HepG2 (cell line): Measurements from ENCODE around the gene TTLL7. TPM values are rescaled to one million over a fixed set of nuclear protein-coding genes. Genes with fewer than 3 reads are reported as not detected.

Experiments used
- ATAC-seq: fragments of 200-7000 bp; cut with Tn5 transposase; 3 replicates; pipeline ENCODE4 v1.9.1; 2020; ENCODE audit warnings: mild to moderate bottlenecking, moderate library complexity
- BruUV-seq: library from RNA; stranded (reverse); fragments of 400-500 nt; replicated peaks from 2 replicates; lab custom pipeline; 2021; lab: Mats Ljungman, UMichigan
- CTCF ChIA-PET: fragments of 300-600 bp; formaldehyde crosslinking; extraction: SDS; loops from one replicate; lab custom pipeline; 2021; ENCODE audit warnings: low total read pairs, inconsistent platforms, low intra/inter-chr PET ratio; lab: Yijun Ruan, JAX
- POLR2A ChIA-PET: fragments of 350-600 bp; sonication (Branson Sonifier 250); formaldehyde crosslinking; loops from one replicate; lab custom pipeline; 2020; ENCODE audit warnings: antibody characterized with exemption, inconsistent platforms; lab: Yijun Ruan, JAX
- DNase-seq: peaks from one replicate; pipeline ENCODE4 v3.0.0-alpha.2; 2015; ENCODE audit warnings: low spot score
- FAIRE-seq: peaks from 3 replicates; lab custom pipeline; 2011; peaks lifted over from hg19 to GRCh38; lab: Jason Lieb, UNC
- H2AFZ ChIP-seq: one replicate; pipeline ENCODE4 v1.6.1; 2011; ENCODE audit warnings: low read length, inconsistent platforms
- H3K27ac ChIP-seq: fragments of 300-600 bp; 3 replicates; pipeline ENCODE4 v1.8.0; 2011; ENCODE audit warnings: mixed run types, mild to moderate bottlenecking, mixed read lengths, low read length, inconsistent platforms; ENCODE audit not compliant: insufficient read depth; ENCODE audit errors: extremely low read length
- H3K27me3 ChIP-seq, 2 experiments: fragments of 200-600 bp in 1 of 2; 2 replicates in 1 of 2; 3 replicates in 1 of 2; pipeline versions ENCODE4 v1.6.0 to v1.8.0; 2011; ENCODE audit warnings: low read length in 2 of 2, mild to moderate bottlenecking in 2 of 2, moderate library complexity in 2 of 2, inconsistent platforms in 1 of 2; ENCODE audit not compliant: insufficient read depth in 2 of 2, control insufficient read depth in 1 of 2
- H3K36me3 ChIP-seq, 2 experiments: fragments of 200-600 bp in 1 of 2; replicated peaks in 1 of 2; 2 replicates in 1 of 2; 3 replicates in 1 of 2; pipeline versions ENCODE4 v1.5.1 to v1.8.0; 2011; ENCODE audit warnings: low read length in 2 of 2, inconsistent platforms in 1 of 2; ENCODE audit not compliant: insufficient read depth in 2 of 2, control insufficient read depth in 1 of 2
- H3K4me1 ChIP-seq: 2 replicates; pipeline ENCODE4 v1.5.1; 2012; ENCODE audit warnings: low read length, inconsistent platforms; ENCODE audit not compliant: insufficient read depth
- H3K4me2 ChIP-seq: 2 replicates; pipeline ENCODE4 v1.6.0; 2011; ENCODE audit warnings: low read depth, low read length, inconsistent platforms
- H3K4me3 ChIP-seq, 3 experiments: fragments of 200-600 bp in 1 of 3; sonication (generic), shearing (Covaris generic) in 1 of 3; replicated peaks in 1 of 3; 2 replicates each; pipeline ENCODE4 v1.5.1; 2011 to 2016; ENCODE audit warnings: low read length in 3 of 3, inconsistent platforms in 2 of 3, low read depth in 2 of 3, mild to moderate bottlenecking in 2 of 3, control low read depth in 1 of 3, mixed read lengths in 1 of 3; ENCODE audit not compliant: insufficient read depth in 1 of 3
- H3K79me2 ChIP-seq: one replicate; pipeline ENCODE4 v1.6.1; 2011; ENCODE audit warnings: low read length, inconsistent platforms; ENCODE audit not compliant: insufficient read depth
- H3K9ac ChIP-seq: 2 replicates; pipeline ENCODE4 v1.6.0; 2011; ENCODE audit warnings: mild to moderate bottlenecking, low read depth, low read length, inconsistent platforms; ENCODE audit not compliant: insufficient read depth
- H3K9me3 ChIP-seq: 2 replicates; pipeline ENCODE4 v1.5.1; 2012; ENCODE audit warnings: mild to moderate bottlenecking, low read length
- H4K20me1 ChIP-seq: 2 replicates; pipeline ENCODE4 v1.6.0; 2011; ENCODE audit warnings: inconsistent platforms, mild to moderate bottlenecking, low read length, moderate library complexity; ENCODE audit not compliant: insufficient read depth
- BRD4 ChIP-seq: sonication (generic); formaldehyde crosslinking; IDR thresholded peaks from 2 replicates; pipeline ENCODE4 v1.4.0; 2020; ENCODE audit warnings: missing genetic modification reagents
- GABPB1 ChIP-seq: IDR thresholded peaks from 2 replicates; pipeline ENCODE4 v1.6.1; 2016; ENCODE audit warnings: mild to moderate bottlenecking, missing genetic modification reagents, moderate library complexity, missing compliant biosample characterization
- GPBP1L1 ChIP-seq: sonication (generic); formaldehyde crosslinking; IDR thresholded peaks from 2 replicates; pipeline ENCODE4 v1.5.0; 2020; ENCODE audit warnings: mild to moderate bottlenecking, missing genetic modification reagents
- HIVEP1 ChIP-seq: sonication (generic); formaldehyde crosslinking; IDR thresholded peaks from 2 replicates; pipeline ENCODE4 v1.4.0; 2020; ENCODE audit warnings: mild to moderate bottlenecking, missing genetic modification reagents
- JUN ChIP-seq: sonication (generic); formaldehyde crosslinking; IDR thresholded peaks from 2 replicates; pipeline ENCODE4 v1.4.0; 2020; ENCODE audit warnings: mild to moderate bottlenecking, missing genetic modification reagents
- KDM5B ChIP-seq: sonication (generic); formaldehyde crosslinking; IDR thresholded peaks from 2 replicates; pipeline ENCODE4 v1.4.0; 2020; ENCODE audit warnings: missing genetic modification reagents, mild to moderate bottlenecking, borderline replicate concordance
- MTF2 ChIP-seq: sonication (generic); formaldehyde crosslinking; IDR thresholded peaks from 2 replicates; pipeline ENCODE4 v1.5.0; 2020; ENCODE audit warnings: missing genetic modification reagents, borderline replicate concordance
- TBP ChIP-seq: sonication (generic); formaldehyde crosslinking; IDR thresholded peaks from 2 replicates; pipeline ENCODE4 v1.5.0; 2020; ENCODE audit warnings: missing genetic modification reagents
- ZMYM4 ChIP-seq: sonication (generic); formaldehyde crosslinking; IDR thresholded peaks from 2 replicates; pipeline ENCODE4 v1.8.1; 2023; ENCODE audit warnings: mild to moderate bottlenecking, missing genetic modification reagents
- ZNF607 ChIP-seq: sonication (generic); formaldehyde crosslinking; IDR thresholded peaks from 2 replicates; pipeline ENCODE4 v1.5.1; 2020; ENCODE audit warnings: missing genetic modification reagents, mild to moderate bottlenecking, borderline replicate concordance
- ZNF740 ChIP-seq: sonication (generic); formaldehyde crosslinking; IDR thresholded peaks from 2 replicates; pipeline ENCODE4 v1.4.0; 2020; ENCODE audit warnings: missing genetic modification reagents
- ZNF784 ChIP-seq: sonication (generic); formaldehyde crosslinking; IDR thresholded peaks from 2 replicates; pipeline ENCODE4 v1.5.1; 2020; ENCODE audit warnings: missing genetic modification reagents, mild to moderate bottlenecking, borderline replicate concordance
- WGBS: methylation state at CpG from one replicate; pipeline ENCODE4 v1.1.6; 2017; ENCODE audit warnings: low lambda C conversion rate; 5-methylcytosine and 5-hydroxymethylcytosine counted together
- in situ Hi-C: cut with HindIII; loops from 2 replicates; pipeline ENCODE4 v1.10.0; 2017; ENCODE audit warnings: low pct_unique_long_range_greater_than_20kb; ENCODE audit not compliant: extremely low pct_ligation_motif_present
- intact Hi-C: fragments of 100-400 bp; cut with micrococcal nuclease; formaldehyde crosslinking; loops from one replicate; pipeline ENCODE4 v1.10.0; 2022; ENCODE audit not compliant: unreplicated experiment
- polyA plus RNA-seq, 8 experiments: library from polyadenylated mRNA; depleted of rRNA in 3 of 8; stranded (reverse) in 7 of 8; unstranded in 1 of 8; fragments of >200 nt; fragmentation: Illumina TruSeq in 4 of 8; extraction: Trizol in 4 of 8; gene quantifications; 2 replicates each; pipeline versions ENCODE4 v1.2.1 to v1.2.3, GENCODE V29; 2011 to 2016; ENCODE audit warnings: low read depth in 4 of 8, missing spikeins in 1 of 8, mixed read lengths in 1 of 8; ENCODE audit not compliant: insufficient read depth in 1 of 8
- total RNA-seq, 5 experiments: library from RNA; depleted of rRNA; stranded (reverse); fragments of >200 nt; fragmentation: Illumina TruSeq; extraction: Trizol; gene quantifications; 2 replicates each; pipeline ENCODE4 v1.2.3, GENCODE V29; 2016; ENCODE audit warnings: low read depth in 1 of 5

The TTLL7 gene
- total and polyA plus RNA-seq, 2 of the 13 experiments (the other 11 are each of a cell fraction or from before 2014, with no cell fraction given), result 0.07 to 0.22 TPM

GRCh38 chr1:84000196-84000885, 1.4 kb upstream of the TTLL7 start:
- no TSS peak for BruUV-seq
- Histone ChIP-seq H3K9ac (no peak overlapping the region), H4K20me1 (no peaks in the 10 kb centered on the region), H3K36me3 (no peaks in the 10 kb centered on the region)
- no peak for FAIRE-seq
- TF ChIP-seq TBP (CRISPR knock-in tag), result no peak
- no peak for TF ChIP-seq BRD4 (CRISPR knock-in tag)
- TF ChIP-seq, all 625 proteins: peak for 0
- Histone ChIP-seq H3K9me3 (no peaks in the 10 kb centered on the region), H3K27ac (no peak overlapping the region), H3K4me3 (no peak overlapping the region), H3K27me3 (peaks cover 1 to 23% of the 10 kb centered on the region in 2 experiments; a peak in 4 of 5 replicates), H2AFZ (no peak overlapping the region), H3K79me2 (no peaks in the 10 kb centered on the region), H3K4me2 (no peak overlapping the region), H3K4me1 (peaks cover 6% of the 10 kb centered on the region)
- WGBS, result 21% methylated on average over 8 of the region's 8 CpGs
- no peak for DNase-seq
- intact Hi-C loops, result loop anchor here (2.0 kb wide), 1 partner anchor 78 kb away; no protein-coding TSS in a partner anchor
- ATAC-seq, result no peak
- ChIA-PET POLR2A (no interaction called here), CTCF (no interaction called here)
- in situ Hi-C loops, result no loop called here

- no peak for FAIRE-seq
- WGBS, result 3% methylated on average over 11 of the region's 26 CpGs
- peak overlapping the region; percentile 61; the same call in 1 of the 2 replicates for H3K9ac ChIP-seq
- no peaks in the 10 kb centered on the region for H3K79me2 ChIP-seq
- POLR2A ChIA-PET, result no interaction called here
- H3K36me3 ChIP-seq, result no peaks in the 10 kb centered on the region
- peak overlapping the region; percentile 74 for H3K4me2 ChIP-seq
- H2AFZ ChIP-seq, result no peak overlapping the region
- intact Hi-C loops (no loop called here), in situ Hi-C loops (no loop called here)
- no peaks in the 10 kb centered on the region for H4K20me1 ChIP-seq
- no TSS peak for BruUV-seq
- peak; percentile 13 for DNase-seq
- H3K27me3 ChIP-seq, result peaks cover 1 to 23% of the 10 kb centered on the region in 2 experiments; a peak in 4 of 5 replicates
- no peaks in the 10 kb centered on the region for H3K9me3 ChIP-seq
- CTCF ChIA-PET, result no interaction called here
- ATAC-seq, result peak; percentile 93
- H3K27ac ChIP-seq, result no peak overlapping the region
- H3K4me3 ChIP-seq, result peak overlapping the region; percentile 60 to 76 (median 75); a peak in 5 of 6 replicates
- peaks cover 6% of the 10 kb centered on the region for H3K4me1 ChIP-seq
- peak; percentile 5; the same call in 1 of the 2 replicates for TF ChIP-seq ZNF740 (CRISPR knock-in tag)
- 0 out of 2 replicates have a peak, but pooled peaks have one; percentile 8 for TF ChIP-seq GABPB1 (CRISPR knock-in tag)
- TF ChIP-seq ZNF607 (CRISPR knock-in tag), result 0 out of 2 replicates have a peak, but pooled peaks have one; percentile 3
- TF ChIP-seq KDM5B (CRISPR knock-in tag), result peak; percentile 9; the same call in 1 of the 2 replicates
- peak; percentile 7; the same call in 1 of the 2 replicates for TF ChIP-seq ZMYM4
- no peak for TF ChIP-seq JUN
- no peak for TF ChIP-seq HIVEP1 (CRISPR knock-in tag)
- TF ChIP-seq GPBP1L1 (CRISPR knock-in tag), result no peak
- TF ChIP-seq MTF2 (CRISPR knock-in tag), result 0 out of 2 replicates have a peak, but pooled peaks have one; percentile 4
- TF ChIP-seq ZNF784, result no peak
These were observed 436 bp upstream of the TTLL7 start for GRCh38 chr1:83999316-83999819.
